ENCODE results near the gene PCGF2.

DNA sequence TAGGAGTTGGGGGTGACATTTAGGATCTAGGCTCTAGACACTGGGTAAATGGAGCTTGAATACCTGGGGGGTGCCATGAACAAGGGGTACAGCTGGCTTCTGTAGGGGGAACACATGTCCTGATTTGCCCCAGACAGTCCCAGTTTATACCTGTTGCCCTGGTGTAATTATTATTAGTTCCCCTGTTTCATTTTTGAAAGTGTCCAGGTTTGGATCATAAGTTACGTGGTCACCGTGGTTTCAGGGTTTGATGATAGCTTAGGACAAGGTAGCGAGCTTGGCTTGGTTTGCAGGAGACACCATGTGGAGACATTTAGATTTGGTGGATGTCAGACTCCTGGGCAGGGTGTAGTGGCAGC, 37.6 kb downstream of the PCGF2 start:
- TF ChIP-seq CTCF (conservative IDR thresholded peaks at IDR 0.05; ENCODE audit: low read length) (no peak), EZH2phosphoT487 (IDR thresholded peaks at IDR 0.05; ENCODE audit: borderline replicate concordance, low read depth, low read length) (no peak)
